HG03439 (cell line): ENCODE measurements around the gene SMIM9.

Experiments used
- ATAC-seq: cut with Tn5 transposase; IDR thresholded peaks from one replicate; pipeline ENCODE4 v1.9.1; 2021; ENCODE audit warnings: mild to moderate bottlenecking, moderate library complexity; ENCODE audit not compliant: unreplicated experiment

Gene SMIM9

GRCh38 chrX:154784149-154784995 is 50.1 kb downstream of the SMIM9 start:
- no peak for ATAC-seq

GRCh38 chrX:154780968-154781367 is 53.5 kb downstream of the SMIM9 start:
- no peak for ATAC-seq

DNA sequence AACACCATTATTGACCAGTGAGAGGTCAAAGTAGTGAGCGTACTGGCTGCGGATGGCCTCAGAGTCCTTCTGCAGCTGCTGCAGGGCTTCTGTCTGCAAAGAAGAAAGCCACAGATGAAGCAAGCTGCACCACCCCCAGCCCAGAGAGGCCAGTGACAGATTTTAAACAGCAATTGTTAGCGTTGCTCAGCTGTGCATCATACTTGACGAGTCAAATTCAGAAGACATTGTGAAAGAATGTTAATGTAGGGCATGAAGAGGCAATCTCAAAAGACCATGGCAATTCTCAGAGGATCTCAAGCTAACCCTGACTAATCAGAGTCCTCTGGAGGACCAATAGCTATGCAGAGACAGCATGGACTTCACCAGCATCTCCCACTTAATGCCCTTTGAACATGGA is 55.2 kb downstream of the SMIM9 start:
- no peak for ATAC-seq

- ATAC-seq, result no peak
Measured at GRCh38 chrX:154776753-154777152, 57.7 kb downstream of the SMIM9 start.

- no peak for ATAC-seq
Measured at GRCh38 chrX:154775419-154776349, 58.8 kb downstream of the SMIM9 start.

DNA sequence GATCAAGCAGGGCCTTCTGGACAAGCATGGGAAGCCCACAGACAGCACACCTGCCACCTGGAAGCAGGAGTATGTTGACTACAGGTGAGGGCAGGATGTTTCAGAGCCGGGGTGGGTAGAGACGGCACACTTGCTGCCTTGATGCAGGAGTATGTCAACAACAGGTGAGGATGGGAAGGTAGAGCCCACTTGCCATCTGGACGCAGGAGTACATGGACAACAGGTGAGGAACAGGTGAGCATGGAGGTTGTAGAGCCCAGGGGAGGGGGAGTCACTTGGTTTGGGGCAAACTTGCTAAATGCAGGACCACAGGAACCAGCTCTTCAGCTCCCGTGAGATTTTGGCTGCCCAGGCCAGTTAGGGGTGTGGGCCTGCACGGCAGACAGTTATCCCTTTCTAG is 59.8 kb downstream of the SMIM9 start:
- no peak for ATAC-seq
